Urinary bladder (tissue), 4 donors: ENCODE results near the gene TNS3. TPM values are rescaled to one million over a fixed set of nuclear protein-coding genes. Genes with fewer than 3 reads are reported as not detected.

Experiments used
- DNase-seq: peaks from one replicate; pipeline ENCODE4 v3.0.0-alpha.2; 2015; ENCODE audit errors: extremely low spot score
- H3K27ac ChIP-seq: one replicate; pipeline ENCODE4 v1.5.1; 2013; ENCODE audit warnings: low read depth, mild to moderate bottlenecking, moderate library complexity
- H3K36me3 ChIP-seq: one replicate; pipeline ENCODE4 v1.6.1; 2013; ENCODE audit warnings: mild to moderate bottlenecking, moderate library complexity; ENCODE audit not compliant: insufficient read depth
- H3K4me1 ChIP-seq: one replicate; pipeline ENCODE4 v1.6.1; 2013; ENCODE audit warnings: mild to moderate bottlenecking, moderate library complexity; ENCODE audit not compliant: insufficient read depth
- H3K4me3 ChIP-seq: one replicate; pipeline ENCODE4 v1.5.1; 2013; ENCODE audit warnings: low read depth, low read length
- WGBS: extraction: QIAGEN DNeasy Blood & Tissue Kit; methylation state at CpG from one replicate; pipeline ENCODE4 v1.1.7; 2013; 5-methylcytosine and 5-hydroxymethylcytosine counted together
- polyA plus RNA-seq: library from polyadenylated mRNA; stranded (reverse); fragments of 200-250 nt; gene quantifications from one replicate; pipeline ENCODE4 v1.2.3, GENCODE V29; 2013
- total RNA-seq: library from RNA; depleted of rRNA; stranded (reverse); fragments of >200 nt; gene quantifications from one replicate; pipeline ENCODE4 v1.2.3, GENCODE V29; 2014
- donor health status: healthy with polysubstance abuse.
- donor health status: healthy.

The TNS3 gene
- total and polyA plus RNA-seq, 2 donors: 15.5 to 71.3 TPM

DNA sequence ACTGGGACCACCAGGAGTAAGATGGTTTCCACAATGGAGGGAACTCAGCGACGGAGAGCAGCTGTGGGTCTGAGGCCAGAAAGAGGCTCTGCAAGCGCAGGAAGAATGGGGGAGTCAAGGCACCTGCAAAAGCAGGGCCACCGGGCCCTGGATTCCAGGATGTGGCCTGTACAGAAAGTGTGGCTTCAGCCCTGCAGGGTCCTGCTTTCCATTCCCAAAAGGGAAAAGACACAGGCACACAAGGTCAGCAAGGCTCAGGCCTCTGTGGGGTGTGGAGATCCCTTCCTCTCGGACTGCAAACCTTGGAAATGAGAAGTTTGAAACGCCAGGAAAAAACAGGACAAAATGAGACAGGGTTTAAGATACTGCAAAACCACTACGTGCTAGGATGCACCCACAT lies 232.5 kb downstream of the TNS3 start:
- Histone ChIP-seq H3K36me3 (no peaks in the 10 kb centered on the region), H3K4me3 (no peak overlapping the region), H3K27ac (no peak overlapping the region), H3K4me1 (no peaks in the 10 kb centered on the region)
- 94% methylated on average over 7 of the region's 7 CpGs for WGBS
- DNase-seq: no peak

DNA sequence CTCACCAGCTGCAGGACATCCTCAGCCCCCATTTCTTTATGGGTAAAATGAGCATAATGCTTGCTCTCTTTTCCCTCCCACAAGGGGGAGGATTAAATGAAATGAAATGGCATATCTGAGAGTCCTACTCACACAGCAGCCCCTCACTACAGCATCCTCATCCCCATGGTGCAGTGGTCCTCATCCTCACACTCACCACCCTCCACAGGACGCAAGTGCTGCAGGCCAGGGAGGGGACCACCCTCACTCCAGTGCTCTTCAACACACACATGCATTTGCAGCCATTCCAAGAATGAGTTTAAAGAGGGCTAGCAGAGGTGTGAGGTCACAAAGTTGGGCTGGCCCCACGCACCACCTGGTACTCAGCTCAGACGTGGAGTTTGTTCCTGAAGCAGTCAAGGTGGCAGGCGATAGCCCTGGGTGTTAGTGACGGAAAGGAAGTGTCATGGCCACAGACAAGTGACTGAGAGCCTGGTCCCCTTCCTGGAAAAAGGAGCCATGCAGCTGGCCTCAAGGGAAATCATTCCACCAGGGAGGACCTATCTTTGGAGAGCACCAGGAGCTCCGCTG lies 234.0 kb downstream of the TNS3 start:
- Histone ChIP-seq H3K36me3 (no peaks in the 10 kb centered on the region), H3K27ac (no peak overlapping the region), H3K4me3 (no peak overlapping the region), H3K4me1 (no peaks in the 10 kb centered on the region)
- DNase-seq: no peak
- 95% methylated on average over 6 of the region's 6 CpGs for WGBS

DNA sequence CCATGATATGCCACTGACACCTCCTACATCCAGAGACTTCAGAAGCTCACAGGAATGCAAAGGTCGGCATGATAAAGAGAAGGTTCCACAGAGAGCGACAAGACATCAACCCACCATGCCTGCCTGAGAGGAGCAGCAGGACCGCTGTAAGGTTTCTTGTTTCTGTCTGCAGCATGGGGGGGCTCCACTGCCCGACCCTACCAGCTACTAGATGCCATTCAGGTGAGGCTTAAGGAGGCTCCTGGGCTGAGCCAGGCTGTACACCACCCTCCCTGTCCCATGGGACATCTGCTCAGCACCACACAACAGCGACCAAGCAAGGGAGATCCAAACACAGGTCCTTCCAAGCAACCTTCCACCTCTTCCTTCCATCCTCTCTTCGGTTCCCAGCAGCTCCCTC lies 234.6 kb downstream of the TNS3 start:
- no peak overlapping the region for H3K4me3 ChIP-seq
- no peaks in the 10 kb centered on the region for H3K36me3 ChIP-seq
- H3K4me1 ChIP-seq: no peaks in the 10 kb centered on the region
- H3K27ac ChIP-seq: no peak overlapping the region
- WGBS: 88% methylated on average over 6 of the region's 6 CpGs
- DNase-seq: no peak

DNA sequence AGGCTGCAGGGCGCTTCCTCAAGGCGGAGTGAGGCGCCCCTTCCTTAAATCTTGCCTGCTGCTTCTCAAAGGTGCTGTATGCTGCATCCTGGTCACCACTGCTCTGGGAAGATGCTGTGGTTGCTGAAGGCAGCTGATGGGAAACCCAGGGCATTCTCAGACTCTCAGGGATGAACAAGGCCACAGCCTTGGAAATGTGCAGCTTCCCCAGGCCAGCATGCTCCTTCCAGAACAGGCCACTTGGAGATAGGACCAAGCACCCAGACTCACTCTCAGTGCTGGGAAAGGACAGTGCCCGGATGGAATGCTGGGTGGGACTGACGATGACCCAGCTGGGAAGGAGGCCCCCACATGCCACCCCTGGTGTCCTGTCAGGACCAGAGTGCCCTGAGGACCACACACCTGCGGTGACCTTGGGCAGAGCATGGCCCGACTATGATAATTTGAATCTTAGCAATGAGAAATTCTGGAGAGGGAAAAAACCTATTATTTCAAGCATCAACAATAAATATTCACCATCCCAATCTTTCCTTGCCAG lies 235.5 kb downstream of the TNS3 start:
- Histone ChIP-seq H3K4me3 (no peak overlapping the region), H3K36me3 (no peaks in the 10 kb centered on the region), H3K27ac (no peak overlapping the region), H3K4me1 (no peaks in the 10 kb centered on the region)
- no peak for DNase-seq
- WGBS: 98% methylated on average over 7 of the region's 7 CpGs

DNA sequence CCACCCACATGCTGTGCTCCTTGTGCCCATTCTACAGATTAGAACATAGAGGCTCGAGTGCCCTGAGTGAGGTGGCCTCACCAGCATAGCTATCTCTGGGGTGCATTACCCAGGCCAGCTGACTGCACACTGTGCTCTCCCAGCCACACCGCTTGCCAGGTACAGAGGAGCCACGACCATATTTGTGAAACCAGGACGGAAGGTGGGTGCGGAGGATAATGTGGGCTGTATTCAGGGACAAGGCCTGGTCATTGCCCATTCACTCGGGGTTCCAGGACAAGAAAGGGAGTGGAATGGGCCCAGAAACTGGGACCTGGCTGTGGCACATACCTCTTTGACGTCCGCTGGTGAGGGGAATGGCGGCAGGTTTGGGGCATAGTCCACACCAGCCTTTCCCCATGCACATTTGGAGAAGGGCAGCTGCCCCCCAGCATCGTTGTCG lies 236.0 kb downstream of the TNS3 start:
- WGBS: 97% methylated on average over 11 of the region's 11 CpGs
- Histone ChIP-seq H3K4me3 (no peak overlapping the region), H3K27ac (no peak overlapping the region), H3K36me3 (no peaks in the 10 kb centered on the region), H3K4me1 (no peaks in the 10 kb centered on the region)
- no peak for DNase-seq

DNA sequence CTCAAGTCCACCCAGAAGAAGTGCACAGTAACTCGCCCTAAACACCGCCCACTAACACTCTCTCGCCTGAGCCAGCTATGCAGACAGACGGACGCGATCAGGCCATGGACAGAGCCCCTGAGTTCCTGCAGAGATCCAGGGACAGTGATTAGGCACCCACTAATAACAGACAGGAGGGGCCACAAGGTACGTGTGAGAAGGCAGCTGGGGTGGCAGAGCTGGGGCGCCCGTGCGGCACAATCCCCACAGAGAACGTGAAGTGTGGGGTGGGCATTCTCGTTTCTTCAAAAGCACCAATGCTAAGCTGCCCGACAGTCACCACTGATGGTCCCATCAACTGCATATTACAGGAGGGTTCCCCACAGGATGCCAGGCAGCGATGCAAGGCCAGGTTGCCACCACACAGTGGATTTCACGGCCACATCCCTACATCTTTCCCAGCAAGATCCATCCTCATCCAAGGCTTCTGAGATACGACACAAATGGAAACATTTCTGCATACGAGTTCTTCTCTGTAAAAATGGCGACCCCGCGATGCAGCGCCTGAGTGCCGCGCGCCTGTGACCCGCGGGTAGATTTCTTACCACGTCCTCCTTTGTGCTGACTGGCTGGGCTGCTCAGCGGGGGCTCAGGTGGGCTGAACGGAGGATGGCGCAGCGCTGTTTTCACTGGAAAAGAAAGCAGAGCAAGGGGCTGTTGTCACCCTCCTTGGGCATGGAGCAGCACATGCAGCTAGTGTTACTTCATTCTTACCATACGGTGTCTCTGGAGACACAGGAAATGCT lies 237.5 kb downstream of the TNS3 start:
- Histone ChIP-seq H3K4me1 (no peaks in the 10 kb centered on the region), H3K27ac (no peak overlapping the region), H3K4me3 (no peak overlapping the region), H3K36me3 (no peaks in the 10 kb centered on the region)
- no peak for DNase-seq
- 97% methylated on average over 32 of the region's 32 CpGs for WGBS

DNA sequence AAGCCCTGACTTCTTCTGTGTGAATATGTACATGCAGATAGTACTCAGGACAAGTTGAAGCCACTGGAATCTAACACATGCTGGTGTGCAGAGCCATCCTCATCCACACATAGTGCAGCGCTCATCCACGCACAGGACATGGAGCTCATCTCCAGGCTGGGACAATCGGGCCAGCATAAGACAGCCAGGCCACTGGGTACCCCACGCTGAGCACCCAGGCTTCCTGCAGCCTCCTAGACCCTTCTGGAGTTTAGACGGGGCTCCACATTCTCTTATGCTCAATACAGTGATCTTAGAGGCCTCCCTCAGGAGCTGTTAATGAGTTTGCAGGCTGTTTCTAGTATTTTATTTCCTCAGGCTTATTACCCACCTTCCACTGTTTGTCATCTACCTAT lies 238.9 kb downstream of the TNS3 start:
- WGBS: 97% methylated on average over 5 of the region's 5 CpGs
- DNase-seq: no peak
- no peak overlapping the region for H3K27ac ChIP-seq
- no peaks in the 10 kb centered on the region for H3K36me3 ChIP-seq
- no peaks in the 10 kb centered on the region for H3K4me1 ChIP-seq
- H3K4me3 ChIP-seq: no peak overlapping the region

DNA sequence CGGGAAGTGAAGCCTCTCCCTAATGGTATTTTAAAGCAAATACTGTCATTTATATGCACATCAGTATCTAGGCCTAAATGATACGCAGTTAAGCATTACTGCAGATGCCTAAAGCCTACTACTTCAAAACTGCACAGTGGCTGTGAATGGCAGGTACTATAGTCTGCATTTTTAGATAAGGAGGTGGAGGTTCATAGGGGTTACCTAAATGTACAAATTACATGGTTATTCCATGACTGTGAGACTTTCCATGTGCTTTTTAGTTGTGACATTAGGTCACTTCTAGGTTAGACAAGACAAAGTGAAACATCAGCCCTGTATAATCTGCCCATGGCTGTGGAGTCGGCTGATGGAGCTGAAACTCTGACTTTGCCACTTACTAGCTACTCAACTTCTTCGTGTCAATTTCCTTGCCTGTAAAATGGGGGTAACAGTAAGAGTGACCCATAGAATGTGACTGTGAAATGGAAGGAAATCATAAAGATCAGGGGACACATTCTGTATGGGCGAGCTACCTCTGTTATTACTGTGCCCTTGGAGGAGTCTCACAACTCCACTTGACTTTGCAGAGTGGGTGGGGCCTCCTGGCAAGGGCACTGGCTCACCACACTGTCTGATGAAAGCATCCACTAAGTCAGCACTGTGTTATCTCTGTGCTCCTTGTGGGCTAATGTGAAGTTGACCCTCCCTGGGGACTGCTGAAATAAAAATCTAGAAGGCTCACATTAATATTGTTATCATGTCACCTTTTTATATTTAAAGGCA lies 239.4 kb downstream of the TNS3 start:
- Histone ChIP-seq H3K4me3 (no peak overlapping the region), H3K4me1 (no peaks in the 10 kb centered on the region), H3K27ac (no peak overlapping the region), H3K36me3 (no peaks in the 10 kb centered on the region)
- no peak for DNase-seq
- 96% methylated on average over 5 of the region's 5 CpGs for WGBS

DNA sequence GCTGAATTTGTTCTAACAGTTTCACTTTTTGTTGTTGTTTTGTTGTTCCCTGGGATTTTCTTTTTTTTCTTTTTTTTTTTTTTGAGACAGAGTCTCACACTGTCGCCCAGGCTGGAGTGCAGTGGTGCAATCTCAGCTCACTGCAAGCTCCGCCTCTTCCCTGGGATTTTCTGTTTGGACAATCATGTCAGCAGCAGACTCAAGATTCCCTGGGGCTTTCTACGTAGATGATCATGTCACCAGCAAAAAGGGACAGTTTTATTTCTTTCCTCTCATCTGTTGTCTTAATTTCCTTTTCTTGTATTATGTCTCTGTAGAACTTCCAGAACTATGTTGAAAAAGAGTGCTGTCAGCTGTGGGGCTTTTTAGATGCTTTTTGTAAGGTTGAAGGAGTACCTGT lies 241.4 kb downstream of the TNS3 start:
- H3K4me1 ChIP-seq: no peaks in the 10 kb centered on the region
- DNase-seq: no peak
- WGBS: 97% methylated on average over 3 of the region's 3 CpGs
- no peaks in the 10 kb centered on the region for H3K36me3 ChIP-seq
- no peak overlapping the region for H3K4me3 ChIP-seq
- H3K27ac ChIP-seq: no peak overlapping the region

DNA sequence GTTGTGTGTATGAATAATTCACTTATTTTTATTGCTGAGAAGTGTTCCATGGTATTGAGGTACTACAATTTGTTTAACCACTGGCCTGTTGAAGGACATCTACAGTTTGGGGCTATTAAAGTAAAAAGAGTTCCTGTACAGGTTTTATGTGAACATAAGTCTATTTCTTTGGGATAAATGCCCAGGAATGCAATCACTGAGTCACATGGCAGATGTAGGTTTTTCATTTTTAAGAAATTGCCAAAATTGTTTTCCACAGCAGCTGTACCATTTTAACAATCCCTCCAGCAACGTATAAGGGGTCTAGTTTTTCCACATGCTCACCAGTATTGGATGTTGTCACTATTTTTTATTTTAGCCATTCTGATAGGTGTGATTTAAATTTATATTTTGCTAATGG lies 243.9 kb downstream of the TNS3 start:
- no peaks in the 10 kb centered on the region for H3K36me3 ChIP-seq
- no peak overlapping the region for H3K4me3 ChIP-seq
- DNase-seq: no peak
- 79% methylated on average over 1 of the region's 1 CpG for WGBS
- no peak overlapping the region for H3K27ac ChIP-seq
- no peaks in the 10 kb centered on the region for H3K4me1 ChIP-seq

DNA sequence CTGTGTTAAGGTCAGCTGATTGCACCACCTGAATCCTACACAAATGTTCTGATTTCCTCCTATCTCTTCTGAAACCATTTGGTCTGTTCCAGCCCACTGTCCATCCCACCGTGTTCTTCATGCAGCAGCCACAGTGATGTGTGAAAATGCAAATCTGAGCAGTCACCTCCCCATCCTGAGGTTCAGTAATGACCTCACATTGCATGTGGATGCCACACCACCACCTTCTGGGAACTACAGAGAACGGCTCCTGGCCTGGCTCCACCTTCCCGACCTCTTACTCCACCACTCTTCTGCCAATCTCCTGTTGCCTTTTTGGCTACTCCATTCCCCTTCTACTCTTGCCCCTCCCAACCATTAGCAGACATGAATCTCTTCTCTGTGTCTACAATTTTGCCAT lies 244.4 kb downstream of the TNS3 start:
- DNase-seq: no peak
- Histone ChIP-seq H3K4me3 (no peak overlapping the region), H3K4me1 (no peaks in the 10 kb centered on the region), H3K36me3 (no peaks in the 10 kb centered on the region), H3K27ac (no peak overlapping the region)
- WGBS: 82% methylated on average over 3 of the region's 3 CpGs

DNA sequence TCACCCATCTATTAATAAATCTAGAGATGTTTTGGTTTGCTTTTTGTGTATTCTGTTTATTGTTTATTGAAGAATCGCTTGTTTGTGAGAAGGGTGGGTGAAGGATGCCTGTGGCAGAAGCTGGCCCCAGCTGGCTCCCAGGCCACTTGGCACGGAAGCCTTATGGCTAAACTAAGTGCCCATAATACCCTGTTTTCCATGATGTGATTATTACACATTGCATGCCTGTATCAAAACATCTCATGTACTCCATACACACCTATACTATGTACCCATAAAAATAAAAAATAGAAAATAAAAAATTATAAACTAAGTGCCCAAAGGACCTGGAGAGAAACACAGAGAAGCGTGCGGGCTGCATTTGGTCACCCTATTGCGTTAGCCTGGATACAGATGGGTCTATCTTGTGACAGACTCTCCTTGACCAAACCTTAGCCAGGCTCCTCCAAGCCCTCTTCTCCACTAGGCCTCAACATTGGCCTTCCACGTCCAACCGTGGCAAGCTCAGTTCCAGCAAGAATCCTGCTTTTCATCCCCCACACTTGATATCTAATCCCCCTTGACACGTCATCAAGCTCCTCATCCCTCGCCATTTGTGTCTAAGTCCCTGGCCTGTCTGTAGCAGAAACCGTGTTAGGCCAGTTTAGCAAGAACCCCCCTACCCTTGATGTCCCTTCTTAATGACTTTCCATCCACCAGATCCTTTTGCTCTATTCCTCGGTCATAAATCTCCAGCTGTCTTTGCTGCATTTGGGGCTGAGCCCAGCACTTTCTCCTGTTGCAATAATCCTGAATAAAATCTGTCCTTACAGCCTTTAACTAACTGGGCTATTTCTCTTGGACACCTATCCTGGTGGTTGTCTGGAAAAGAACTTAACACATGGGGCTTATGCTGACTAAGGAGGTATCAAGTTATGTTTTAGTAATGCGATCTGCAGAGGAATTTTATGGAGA lies 245.2 kb downstream of the TNS3 start:
- Histone ChIP-seq H3K36me3 (no peaks in the 10 kb centered on the region), H3K4me1 (no peaks in the 10 kb centered on the region), H3K27ac (no peak overlapping the region), H3K4me3 (no peak overlapping the region)
- WGBS: 76% methylated on average over 12 of the region's 12 CpGs
- DNase-seq: no peak
